Hematopoietic multipotent progenitor cell (in vitro differentiated cells): Measurements from ENCODE around the gene EXT2. TPM values are rescaled to one million over a fixed set of nuclear protein-coding genes. Genes with fewer than 3 reads are reported as not detected.

ENCODE experiments used
- DNase-seq, 3 donors: peaks; one replicate each; pipeline ENCODE4 v3.0.0-alpha.2; 2011 to 2015; ENCODE audit warnings: low read depth in 2 of 3, low spot score in 2 of 3
- total RNA-seq: library from RNA; depleted of rRNA; stranded (reverse); fragments of >200 nt; gene quantifications from one replicate; pipeline ENCODE4 v1.2.3, GENCODE V29; 2012

EXT2 gene
- total RNA-seq, 1 donor = 65.2 TPM

GRCh38 chr11:44260081-44260480 lies 164.6 kb downstream of the EXT2 start:
- no peak for DNase-seq

- no peak for DNase-seq
Observed at GRCh38 chr11:44261800-44262591, 166.5 kb downstream of the EXT2 start.

DNA sequence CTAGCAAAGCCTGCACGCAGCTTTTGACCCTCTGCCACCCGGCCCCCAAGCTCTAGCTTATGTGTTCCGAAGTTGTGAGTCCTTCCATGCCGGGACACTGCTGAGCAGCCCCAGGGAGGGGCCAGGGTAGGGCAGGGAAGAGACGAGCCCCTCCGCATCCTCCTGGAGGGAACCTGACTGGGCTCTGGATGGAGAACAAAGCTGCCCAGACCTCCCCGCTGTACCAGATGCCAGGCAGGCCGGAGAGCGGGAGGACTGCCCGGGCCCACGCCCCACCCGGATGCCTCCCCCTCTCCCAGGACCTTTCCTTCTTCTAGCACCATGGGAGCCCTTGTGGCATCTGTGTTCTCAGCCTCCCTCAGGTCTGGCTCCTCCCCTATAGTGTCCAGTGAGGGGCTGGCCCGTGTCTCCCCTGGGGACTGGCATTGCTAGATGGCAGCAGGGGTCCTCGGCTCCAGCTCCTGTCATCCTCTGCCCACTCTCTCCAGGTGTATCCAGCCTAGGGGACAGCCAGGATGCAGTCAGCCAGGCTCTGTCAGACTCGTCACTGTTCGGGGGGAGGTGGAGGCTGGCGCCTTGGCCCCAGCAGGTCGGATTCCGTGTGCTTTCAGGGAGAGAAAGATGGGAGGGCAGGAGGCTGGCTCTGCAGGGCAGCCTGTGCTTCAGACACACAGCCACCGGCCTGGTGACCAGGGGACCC lies 168.4 kb downstream of the EXT2 start:
- DNase-seq = no peak

DNA sequence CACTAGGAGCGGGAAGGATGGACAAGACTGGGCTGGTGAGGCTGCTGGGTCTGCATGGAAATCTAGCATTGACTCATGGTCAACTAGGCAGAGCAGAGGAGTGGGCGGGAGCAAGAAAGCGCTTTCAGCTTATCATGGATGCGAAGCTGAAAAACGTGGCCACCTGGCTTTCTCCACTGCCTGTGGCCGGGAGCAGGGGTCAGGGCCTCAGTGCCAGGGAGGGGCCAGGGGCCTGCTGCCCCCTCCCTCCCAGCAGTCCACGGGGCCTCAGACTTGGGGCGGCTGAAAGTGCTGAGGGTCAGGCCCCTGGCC lies 168.9 kb downstream of the EXT2 start:
- no peak for DNase-seq

- no peak for DNase-seq
Observed at GRCh38 chr11:44264761-44265160, 169.3 kb downstream of the EXT2 start.

- no peak for DNase-seq
Observed at GRCh38 chr11:44266056-44266780, 170.7 kb downstream of the EXT2 start.

DNA sequence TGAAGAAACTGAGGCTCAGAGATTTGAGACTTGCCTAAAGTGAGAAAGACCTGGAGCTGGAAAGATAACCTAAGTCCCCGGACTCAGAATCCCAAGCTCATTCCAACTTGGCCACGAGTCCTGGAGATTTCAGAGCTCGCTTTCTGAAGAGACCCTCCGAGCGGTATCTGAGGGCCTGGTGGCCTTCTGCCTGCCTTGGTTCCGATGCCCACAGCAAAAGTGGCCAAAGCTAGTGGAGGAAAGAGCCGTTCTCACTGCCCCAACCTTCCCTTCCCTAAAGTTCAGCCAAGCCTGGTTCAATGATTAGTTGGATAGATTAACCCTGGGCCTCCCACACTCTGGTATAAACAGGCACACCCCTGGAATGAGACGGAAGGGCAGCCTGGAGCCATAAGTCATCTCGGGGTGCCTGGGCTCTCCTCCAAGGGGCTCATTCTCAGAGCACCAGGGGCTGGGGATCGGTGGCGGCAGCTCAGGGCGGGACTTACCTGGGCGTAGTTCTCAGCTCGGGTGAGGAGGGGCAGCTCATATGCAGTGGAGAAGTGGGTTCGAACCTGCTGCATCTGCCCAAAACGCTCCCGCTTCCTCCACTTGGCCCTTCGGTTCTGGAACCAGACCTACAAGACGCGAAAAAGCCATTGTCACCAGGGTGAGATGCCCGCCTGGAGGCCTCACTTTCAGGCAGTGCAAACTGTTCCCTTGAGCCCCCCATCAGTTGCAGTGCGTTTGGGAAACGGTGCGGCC lies 171.7 kb downstream of the EXT2 start:
- DNase-seq = no peak

- no peak for DNase-seq
Observed at GRCh38 chr11:44267750-44268613, 172.5 kb downstream of the EXT2 start.

DNA sequence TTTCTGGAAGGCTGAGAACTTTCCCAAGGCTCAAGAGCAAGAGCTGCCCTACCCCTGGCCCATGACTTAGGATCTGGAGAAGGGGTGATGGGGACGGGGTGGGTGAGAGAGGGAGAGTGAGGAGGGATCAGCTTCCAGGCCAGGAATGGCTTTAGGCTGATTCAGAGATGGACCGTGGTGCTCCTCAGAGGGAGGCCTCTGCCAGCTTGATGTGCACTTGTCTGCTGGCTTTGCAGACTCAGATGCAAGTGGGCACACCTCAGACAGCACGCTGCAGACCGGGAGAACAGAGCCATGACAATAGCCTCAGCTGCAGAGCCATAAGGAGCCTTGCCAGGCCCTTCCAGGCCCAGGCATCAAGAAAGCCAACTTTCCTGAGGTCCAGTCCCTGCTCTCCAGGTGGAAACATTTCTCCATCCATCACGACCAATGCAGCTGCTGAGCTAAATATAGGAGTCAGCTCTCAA lies 173.2 kb downstream of the EXT2 start:
- DNase-seq = no peak

GRCh38 chr11:44269369-44270351 lies 174.2 kb downstream of the EXT2 start:
- no peak for DNase-seq

- no peak for DNase-seq
Observed at GRCh38 chr11:44270403-44271273, 175.2 kb downstream of the EXT2 start.

GRCh38 chr11:44271286-44271685 lies 175.8 kb downstream of the EXT2 start:
- DNase-seq = no peak

GRCh38 chr11:44274404-44274803 lies 178.9 kb downstream of the EXT2 start:
- DNase-seq = no peak

DNA sequence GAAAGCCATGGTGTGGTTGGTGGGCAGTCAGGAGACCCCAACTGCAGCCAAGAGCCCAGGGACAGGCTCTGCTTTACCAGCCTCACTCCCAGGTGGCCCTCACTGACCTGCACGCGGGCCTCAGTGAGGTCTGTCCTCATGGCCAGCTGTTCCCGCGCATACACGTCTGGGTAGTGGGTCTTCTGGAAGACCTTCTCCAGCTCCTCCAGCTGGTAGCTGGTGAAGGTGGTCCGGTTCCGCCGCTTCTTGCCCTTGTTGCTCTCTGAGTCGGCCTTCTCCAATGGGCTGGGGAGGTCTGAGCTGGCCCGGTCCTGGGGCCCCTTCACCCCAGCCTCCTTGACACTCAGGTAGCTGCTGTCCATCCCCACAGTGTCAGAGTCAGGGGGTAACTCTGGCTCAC lies 179.8 kb downstream of the EXT2 start:
- DNase-seq = no peak

DNA sequence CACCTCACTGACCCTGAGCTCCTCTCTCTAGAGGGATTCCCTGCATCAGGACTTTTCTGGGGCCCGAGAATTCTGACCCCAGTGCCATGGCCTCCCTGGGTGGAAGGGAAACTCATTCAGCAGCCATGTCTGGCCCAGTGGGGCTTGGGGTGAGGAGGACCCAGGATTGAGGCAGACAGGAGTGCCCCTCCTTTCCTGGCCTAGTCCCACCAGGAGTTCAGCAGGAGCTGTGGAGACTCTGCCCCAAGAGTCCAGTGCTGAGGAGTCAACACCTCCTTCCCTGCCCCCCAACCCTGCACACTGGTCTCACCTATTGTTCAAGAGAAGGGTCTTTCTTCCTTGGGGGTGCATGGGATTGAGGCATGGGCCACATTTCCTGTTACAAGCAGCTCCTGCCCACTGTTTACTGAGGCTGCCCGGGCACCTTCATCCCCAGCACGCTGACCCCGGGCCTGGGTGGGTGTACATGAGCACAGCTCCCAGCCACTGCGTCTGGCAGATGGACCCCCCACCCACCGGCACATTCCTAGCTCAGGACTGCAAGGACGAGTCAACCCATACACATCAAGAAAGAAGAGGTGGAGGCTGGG lies 180.6 kb downstream of the EXT2 start:
- DNase-seq = no peak

GRCh38 chr11:44277196-44278090 lies 182.0 kb downstream of the EXT2 start:
- no peak for DNase-seq
